MM.1S (cell line): ENCODE measurements around the gene PTH2R.

ENCODE experiments used
- EZH2phosphoT487 ChIP-seq: fragments of 300-600 bp; sonication (generic); IDR thresholded peaks from 2 replicates; pipeline ENCODE4 v1.6.1; 2018; ENCODE audit warnings: antibody characterized with exemption, low read length
- TF ChIP-seq, protein P1 (sequence below): fragments of 300-600 bp; sonication (generic); IDR thresholded peaks from 2 replicates; pipeline ENCODE4 v1.5.1; 2016; ENCODE audit warnings: antibody characterized with exemption, low read length, mixed read lengths

DNA sequence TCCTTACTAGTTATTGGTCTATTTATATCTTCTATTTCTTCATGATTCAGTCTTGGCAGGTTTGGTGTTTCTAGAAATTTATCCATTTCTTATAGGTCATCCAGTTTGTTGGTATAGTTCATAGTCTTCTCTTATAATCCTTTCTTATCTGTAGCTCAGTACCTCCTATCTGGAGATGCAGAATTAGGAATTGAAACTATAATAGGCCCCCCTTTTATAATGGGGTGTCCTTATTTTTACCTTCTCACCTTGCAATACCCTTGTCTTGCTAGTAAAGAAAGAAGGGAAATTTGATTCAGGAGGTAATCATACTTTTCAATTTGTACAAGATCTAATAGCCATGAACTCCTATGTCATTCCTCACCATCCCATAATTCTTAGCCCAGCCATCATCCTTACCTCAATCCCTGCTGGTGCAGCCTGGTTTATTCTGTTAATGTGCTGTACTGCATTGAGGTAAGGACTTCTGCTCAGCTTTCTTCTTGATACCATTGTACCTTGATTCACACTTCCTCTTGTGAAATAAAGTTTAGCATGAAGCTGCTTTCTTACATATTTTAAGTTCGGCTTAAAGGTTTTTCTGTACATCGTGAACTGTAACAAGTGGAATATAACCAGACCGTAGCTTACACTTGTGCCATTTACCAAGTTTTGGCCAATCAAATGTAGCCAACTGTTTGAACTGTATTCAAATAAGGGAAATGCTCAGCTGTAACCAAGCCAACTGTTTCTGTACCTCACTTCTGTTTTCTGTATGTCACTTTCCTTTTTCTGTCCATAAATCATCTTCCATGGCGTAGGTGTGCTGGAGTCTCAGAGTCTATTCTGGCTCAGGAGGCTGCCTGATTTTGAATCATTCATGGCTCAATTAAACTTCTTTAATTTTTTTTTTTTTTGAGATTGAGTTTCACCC is 40.1 kb upstream of the PTH2R start:
- TF ChIP-seq, protein P1, sequence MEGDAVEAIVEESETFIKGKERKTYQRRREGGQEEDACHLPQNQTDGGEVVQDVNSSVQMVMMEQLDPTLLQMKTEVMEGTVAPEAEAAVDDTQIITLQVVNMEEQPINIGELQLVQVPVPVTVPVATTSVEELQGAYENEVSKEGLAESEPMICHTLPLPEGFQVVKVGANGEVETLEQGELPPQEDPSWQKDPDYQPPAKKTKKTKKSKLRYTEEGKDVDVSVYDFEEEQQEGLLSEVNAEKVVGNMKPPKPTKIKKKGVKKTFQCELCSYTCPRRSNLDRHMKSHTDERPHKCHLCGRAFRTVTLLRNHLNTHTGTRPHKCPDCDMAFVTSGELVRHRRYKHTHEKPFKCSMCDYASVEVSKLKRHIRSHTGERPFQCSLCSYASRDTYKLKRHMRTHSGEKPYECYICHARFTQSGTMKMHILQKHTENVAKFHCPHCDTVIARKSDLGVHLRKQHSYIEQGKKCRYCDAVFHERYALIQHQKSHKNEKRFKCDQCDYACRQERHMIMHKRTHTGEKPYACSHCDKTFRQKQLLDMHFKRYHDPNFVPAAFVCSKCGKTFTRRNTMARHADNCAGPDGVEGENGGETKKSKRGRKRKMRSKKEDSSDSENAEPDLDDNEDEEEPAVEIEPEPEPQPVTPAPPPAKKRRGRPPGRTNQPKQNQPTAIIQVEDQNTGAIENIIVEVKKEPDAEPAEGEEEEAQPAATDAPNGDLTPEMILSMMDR, result no peak
- TF ChIP-seq EZH2phosphoT487, result no peak
